Gastrocnemius medialis (tissue), 4 donors: ENCODE results near the gene MAPK11. TPM values are rescaled to one million over a fixed set of nuclear protein-coding genes. Genes with fewer than 3 reads are reported as not detected.

ENCODE experiments used
- ATAC-seq, 2 donors: fragments of 150-250 bp; one replicate each; pipeline ENCODE4 v1.9.1; 2016
- DNase-seq, 2 donors: peaks; one replicate each; pipeline ENCODE4 v3.0.0-alpha.2; 2019
- H3K27ac ChIP-seq, 4 donors: fragments of 200-600 bp; sonication (generic); 1 replicate in 1 of 4; 2 replicates in 3 of 4; pipeline ENCODE4 v1.5.1; 2016 to 2018; ENCODE audit warnings: mild to moderate bottlenecking in 2 of 4, moderate library complexity in 1 of 4
- H3K27me3 ChIP-seq, 3 donors: fragments of 200-600 bp; sonication (generic) in 2 of 3; 1 replicate in 1 of 3; 2 replicates in 2 of 3; pipeline versions ENCODE4 v1.5.1 to v1.6.0; 2016 to 2019; ENCODE audit warnings: mild to moderate bottlenecking in 1 of 3, moderate library complexity in 1 of 3
- H3K36me3 ChIP-seq, 2 donors: fragments of 200-600 bp; sonication (generic) in 1 of 2; one replicate each; pipeline ENCODE4 v1.5.1; 2017 to 2018
- H3K4me1 ChIP-seq, 2 donors: fragments of 200-600 bp; sonication (generic) in 1 of 2; one replicate each; pipeline ENCODE4 v1.5.1; 2016 to 2017; ENCODE audit warnings: mild to moderate bottlenecking in 2 of 2
- H3K4me3 ChIP-seq, 4 donors: fragments of 200-600 bp; sonication (generic) in 3 of 4; 1 replicate in 1 of 4; 2 replicates in 3 of 4; pipeline ENCODE4 v1.5.1; 2016 to 2019; ENCODE audit warnings: mild to moderate bottlenecking in 2 of 4
- H3K9me3 ChIP-seq, 3 donors: fragments of 200-600 bp; sonication (generic) in 2 of 3; 1 replicate in 1 of 3; 2 replicates in 2 of 3; pipeline ENCODE4 v1.5.1; 2016 to 2019
- POLR2A ChIP-seq, 2 donors: fragments of 450-650 bp; IDR thresholded peaks; one replicate each; pipeline ENCODE4 v1.6.1; 2017; ENCODE audit warnings: antibody characterized with exemption in 2 of 2, mild to moderate bottlenecking in 2 of 2, moderate library complexity in 2 of 2
- in situ Hi-C, 4 donors: fragments of 200-750 bp; cut with MboI; loops; one replicate each; pipeline versions ENCODE4 v1.15.0 to v1.8.0; 2017; ENCODE audit warnings: low sequenced_read_pairs in 4 of 4
- intact Hi-C: fragments of 100-400 bp; cut with DNase I; formaldehyde crosslinking; loops from one replicate; pipeline ENCODE4 v1.15.1; 2023; ENCODE audit warnings: low total_unique reads
- total RNA-seq, 4 donors: library from RNA; depleted of rRNA; stranded (reverse); fragments of >200 nt; gene quantifications; one replicate each; pipeline versions ENCODE4 v1.1.0 to v1.2.3, GENCODE V29; 2016
- TF ChIP-seq, protein P1 (sequence below), 5 experiments: fragments of 450-650 bp in 3 of 5; fragments of 200-600 bp in 2 of 5; sonication (generic) in 2 of 5; IDR thresholded peaks in 4 of 5; conservative IDR thresholded peaks in 1 of 5; 1 replicate in 4 of 5; 2 replicates in 1 of 5; pipeline ENCODE4 v1.5.1; 2016 to 2019; ENCODE audit warnings: antibody characterized with exemption in 5 of 5, mild to moderate bottlenecking in 3 of 5, moderate library complexity in 3 of 5

MAPK11 gene
- total RNA-seq, 4 donors from 2014 or later, result 1.8 to 4.2 (median 3.4) TPM

- Histone ChIP-seq H3K27ac (no peak overlapping the region), H3K4me1 (peaks cover 22 to 38% of the 10 kb centered on the region in 2 donors), H3K9me3 (no peaks in the 10 kb centered on the region), H3K4me3 (no peak overlapping the region), H3K27me3 (peaks cover 4 to 12% (median 9%) of the 10 kb centered on the region in 3 donors), H3K36me3 (no peaks in the 10 kb centered on the region)
- no peak for DNase-seq
- TF ChIP-seq, protein P1, sequence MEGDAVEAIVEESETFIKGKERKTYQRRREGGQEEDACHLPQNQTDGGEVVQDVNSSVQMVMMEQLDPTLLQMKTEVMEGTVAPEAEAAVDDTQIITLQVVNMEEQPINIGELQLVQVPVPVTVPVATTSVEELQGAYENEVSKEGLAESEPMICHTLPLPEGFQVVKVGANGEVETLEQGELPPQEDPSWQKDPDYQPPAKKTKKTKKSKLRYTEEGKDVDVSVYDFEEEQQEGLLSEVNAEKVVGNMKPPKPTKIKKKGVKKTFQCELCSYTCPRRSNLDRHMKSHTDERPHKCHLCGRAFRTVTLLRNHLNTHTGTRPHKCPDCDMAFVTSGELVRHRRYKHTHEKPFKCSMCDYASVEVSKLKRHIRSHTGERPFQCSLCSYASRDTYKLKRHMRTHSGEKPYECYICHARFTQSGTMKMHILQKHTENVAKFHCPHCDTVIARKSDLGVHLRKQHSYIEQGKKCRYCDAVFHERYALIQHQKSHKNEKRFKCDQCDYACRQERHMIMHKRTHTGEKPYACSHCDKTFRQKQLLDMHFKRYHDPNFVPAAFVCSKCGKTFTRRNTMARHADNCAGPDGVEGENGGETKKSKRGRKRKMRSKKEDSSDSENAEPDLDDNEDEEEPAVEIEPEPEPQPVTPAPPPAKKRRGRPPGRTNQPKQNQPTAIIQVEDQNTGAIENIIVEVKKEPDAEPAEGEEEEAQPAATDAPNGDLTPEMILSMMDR (IDR thresholded peaks at IDR 0.05 in 4 of 5, conservative IDR thresholded peaks at IDR 0.05 in 1 of 5), result no peak
- no peak for TF ChIP-seq POLR2A (IDR thresholded peaks at IDR 0.05)
- in situ Hi-C loops, result no loop called here
- no peak for ATAC-seq
- intact Hi-C loops, result loop anchor here (1.0 kb wide), 1 partner anchor 16 kb away; no protein-coding TSS in a partner anchor
Measured at GRCh38 chr22:50268655-50269113, 1.5 kb downstream of the MAPK11 start.

DNA sequence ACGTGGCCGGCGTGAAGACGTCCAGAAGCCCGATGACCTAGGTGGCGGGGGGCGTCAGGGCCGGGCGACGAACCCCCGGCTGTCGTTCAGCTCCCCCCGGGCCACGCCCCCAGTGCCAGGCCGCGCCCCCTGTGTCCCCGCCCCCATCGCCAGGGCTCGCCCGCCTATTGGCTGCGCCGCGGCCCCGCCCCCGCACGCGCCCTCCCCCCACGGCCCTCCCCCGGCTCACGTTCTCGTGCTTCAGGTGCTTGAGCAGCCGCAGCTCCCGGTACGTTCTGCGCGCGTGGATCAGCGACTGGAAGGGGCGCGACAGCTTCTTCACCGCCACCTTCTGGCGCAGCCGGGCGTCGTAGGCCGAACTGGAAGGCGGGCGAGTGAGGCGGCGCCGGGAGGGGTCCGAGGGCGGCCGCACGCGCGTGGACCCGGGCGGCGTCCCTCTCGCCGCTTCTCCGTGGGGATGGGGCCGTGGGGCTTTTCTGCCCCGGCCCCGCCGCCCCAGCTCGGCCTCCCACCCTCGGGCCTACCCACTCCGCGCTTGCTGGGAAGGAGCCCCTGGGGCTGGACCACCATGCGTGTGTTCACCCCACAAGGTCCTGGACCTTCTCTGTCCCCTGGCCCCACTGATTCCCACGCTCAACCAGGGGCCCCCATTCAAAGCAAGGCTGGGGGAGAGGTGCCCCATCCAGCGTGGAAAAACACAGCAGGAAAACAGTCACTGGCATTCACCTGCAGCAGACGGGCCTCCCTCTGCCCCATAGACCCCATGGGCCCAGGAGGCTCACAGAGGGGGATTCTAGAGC lies 2.4 kb downstream of the MAPK11 start:
- DNase-seq (peak; percentile 81 to 88), ATAC-seq (peak; percentile 70 to 77)
- Histone ChIP-seq H3K27me3 (peaks cover 4 to 12% (median 9%) of the 10 kb centered on the region in 3 donors), H3K36me3 (no peaks in the 10 kb centered on the region), H3K4me3 (peak overlapping the region; percentile 41 to 58 (median 48)), H3K4me1 (peaks cover 30 to 47% of the 10 kb centered on the region in 2 donors), H3K27ac (peak overlapping the region; percentile 34 to 54 (median 44)), H3K9me3 (no peaks in the 10 kb centered on the region)
- TF ChIP-seq POLR2A (IDR thresholded peaks at IDR 0.05), result peak in 1 of 2 donors; percentile 17
- TF ChIP-seq, protein P1 (IDR thresholded peaks at IDR 0.05 in 4 of 5, conservative IDR thresholded peaks at IDR 0.05 in 1 of 5), result peak in 4 of 5 experiments; percentile 56 to 68 (median 61)
- intact Hi-C loops, result loop anchor here (1.0 kb wide), 1 partner anchor 15 kb away; no protein-coding TSS in a partner anchor
- in situ Hi-C loops, result no loop called here

DNA sequence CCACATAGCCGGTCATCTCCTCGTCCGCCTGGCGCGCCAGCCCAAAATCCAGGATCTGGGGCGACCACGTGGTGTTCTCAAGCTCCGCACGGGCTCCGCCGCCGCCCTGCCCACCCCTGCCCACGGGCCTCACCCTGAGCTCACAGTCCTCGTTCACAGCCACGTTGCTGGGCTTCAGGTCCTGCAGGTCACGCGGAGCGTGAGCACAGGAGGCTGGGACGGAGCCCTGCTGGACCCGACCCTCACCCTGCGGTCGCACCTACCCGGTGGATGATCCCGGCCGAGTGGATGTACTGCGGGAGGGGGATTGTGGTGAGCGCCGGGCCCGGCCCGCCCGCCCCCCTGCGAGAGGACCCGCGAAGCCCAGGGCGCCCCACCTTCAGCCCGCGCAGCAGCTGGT lies 3.2 kb downstream of the MAPK11 start:
- peak overlapping the region; percentile 41 to 58 (median 48) for H3K4me3 ChIP-seq
- peaks cover 4 to 12% (median 6%) of the 10 kb centered on the region in 3 donors for H3K27me3 ChIP-seq
- H3K36me3 ChIP-seq, result no peaks in the 10 kb centered on the region
- TF ChIP-seq POLR2A (IDR thresholded peaks at IDR 0.05), result no peak
- TF ChIP-seq, protein P1 (IDR thresholded peaks at IDR 0.05 in 4 of 5, conservative IDR thresholded peaks at IDR 0.05 in 1 of 5), result no peak
- in situ Hi-C loops (no loop called here), intact Hi-C loops (no loop called here)
- peak overlapping the region in 3 of 4 donors; percentile 34 to 54 (median 52) for H3K27ac ChIP-seq
- DNase-seq, result peak in 1 of 2 donors; percentile 41
- no peaks in the 10 kb centered on the region for H3K9me3 ChIP-seq
- H3K4me1 ChIP-seq, result peaks cover 38 to 54% of the 10 kb centered on the region in 2 donors
- ATAC-seq, result no peak

- TF ChIP-seq, protein P1 (IDR thresholded peaks at IDR 0.05 in 4 of 5, conservative IDR thresholded peaks at IDR 0.05 in 1 of 5), result no peak
- TF ChIP-seq POLR2A (IDR thresholded peaks at IDR 0.05), result no peak
- Histone ChIP-seq H3K9me3 (no peaks in the 10 kb centered on the region), H3K27ac (no peak overlapping the region), H3K4me1 (peaks cover 28 to 48% of the 10 kb centered on the region in 2 donors), H3K36me3 (no peaks in the 10 kb centered on the region), H3K4me3 (no peak overlapping the region), H3K27me3 (peaks cover 0 to 4% (median 2%) of the 10 kb centered on the region in 3 donors)
- DNase-seq (no peak), ATAC-seq (no peak)
- intact Hi-C loops (no loop called here), in situ Hi-C loops (no loop called here)
Measured at GRCh38 chr22:50264946-50265669, 5.1 kb downstream of the MAPK11 start.
